Chondrocyte (in vitro differentiated cells): ENCODE data around the gene MR1. TPM values are rescaled to one million over a fixed set of nuclear protein-coding genes. Genes with fewer than 3 reads are reported as not detected.

Experiments
- DNase-seq: peaks from one replicate; pipeline ENCODE4 v3.0.0; 2021; ENCODE audit warnings: mixed read lengths, low spot score
- H3K27ac Mint-ChIP-seq: one replicate; pipeline ENCODE4 v1.8.0; 2021; ENCODE audit warnings: mild to moderate bottlenecking, moderate library complexity, mixed read lengths; ENCODE audit not compliant: unreplicated experiment
- H3K27me3 Mint-ChIP-seq: 2 replicates; pipeline ENCODE4 v1.8.0; 2021; ENCODE audit warnings: low read depth, mixed read lengths
- H3K36me3 Mint-ChIP-seq: 2 replicates; pipeline ENCODE4 v1.8.0; 2021; ENCODE audit warnings: low read depth, mixed read lengths
- H3K4me1 Mint-ChIP-seq: 2 replicates; pipeline ENCODE4 v1.8.0; 2021; ENCODE audit warnings: low read depth, mild to moderate bottlenecking, mixed read lengths
- H3K4me3 Mint-ChIP-seq: one replicate; pipeline ENCODE4 v1.8.0; 2021; ENCODE audit warnings: mild to moderate bottlenecking, moderate library complexity, mixed read lengths; ENCODE audit not compliant: unreplicated experiment
- H3K9me3 Mint-ChIP-seq: 2 replicates; pipeline ENCODE4 v1.8.0; 2021; ENCODE audit warnings: low read depth, mixed read lengths
- CTCF ChIP-seq: fragments of 200-600 bp; sonication (generic); IDR thresholded peaks from 2 replicates; pipeline ENCODE4 v1.5.0; 2021; ENCODE audit warnings: antibody characterized with exemption, mild to moderate bottlenecking, moderate library complexity
- total RNA-seq: library from RNA; stranded (reverse); gene quantifications from 3 replicates; pipeline ENCODE4 v1.2.1, GENCODE V29; 2021

Gene MR1
- total RNA-seq, 1 donor from 2014 or later, result 3.8 TPM

- DNase-seq, result no peak
- Mint-ChIP-seq H3K27ac (no peak overlapping the region), H3K9me3 (peaks cover 4% of the 10 kb centered on the region)
These were observed 30.3 kb downstream of the MR1 start for GRCh38 chr1:181064011-181064623.

GRCh38 chr1:181064702-181065101 is 30.9 kb downstream of the MR1 start:
- Mint-ChIP-seq H3K36me3 (peaks cover under 1% of the 10 kb centered on the region), H3K4me1 (no peaks in the 10 kb centered on the region), H3K27me3 (no peaks in the 10 kb centered on the region), H3K27ac (no peak overlapping the region), H3K4me3 (no peak overlapping the region), H3K9me3 (peaks cover under 1% of the 10 kb centered on the region)
- DNase-seq, result no peak
- no peak for TF ChIP-seq CTCF

More at GRCh38 chr1:181064011-181064623, 30.3 kb downstream of the MR1 start:
- Mint-ChIP-seq H3K4me1 (no peaks in the 10 kb centered on the region), H3K27me3 (no peaks in the 10 kb centered on the region), H3K36me3 (peaks cover 3% of the 10 kb centered on the region), H3K4me3 (no peak overlapping the region)
- TF ChIP-seq CTCF, result no peak

- TF ChIP-seq CTCF, result no peak
- H3K9me3 Mint-ChIP-seq, result peaks cover 2% of the 10 kb centered on the region
- DNase-seq, result no peak
- no peaks in the 10 kb centered on the region for H3K36me3 Mint-ChIP-seq
- H3K4me3 Mint-ChIP-seq, result no peak overlapping the region
- no peaks in the 10 kb centered on the region for H3K27me3 Mint-ChIP-seq
- peaks cover 19% of the 10 kb centered on the region for H3K4me1 Mint-ChIP-seq
- no peak overlapping the region for H3K27ac Mint-ChIP-seq
These were observed 39.9 kb downstream of the MR1 start for GRCh38 chr1:181073638-181074037.

- Mint-ChIP-seq H3K36me3 (no peaks in the 10 kb centered on the region), H3K27me3 (no peaks in the 10 kb centered on the region), H3K27ac (no peak overlapping the region), H3K9me3 (peaks cover 2% of the 10 kb centered on the region), H3K4me1 (peaks cover 25% of the 10 kb centered on the region), H3K4me3 (no peak overlapping the region)
- TF ChIP-seq CTCF, result no peak
- DNase-seq, result no peak
These were observed 42.1 kb downstream of the MR1 start for GRCh38 chr1:181075766-181076350.

- H3K9me3 Mint-ChIP-seq, result peaks cover 2% of the 10 kb centered on the region
- no peaks in the 10 kb centered on the region for H3K36me3 Mint-ChIP-seq
- DNase-seq, result no peak
- H3K27ac Mint-ChIP-seq, result no peak overlapping the region
- no peak for TF ChIP-seq CTCF
- H3K4me3 Mint-ChIP-seq, result no peak overlapping the region
- H3K4me1 Mint-ChIP-seq, result peaks cover 25% of the 10 kb centered on the region
- no peaks in the 10 kb centered on the region for H3K27me3 Mint-ChIP-seq
These were observed 43.1 kb downstream of the MR1 start for GRCh38 chr1:181076852-181077251.
